22Rv1 (cell line): ENCODE data around the gene SLC25A10.
A peak's percentile ranks its signal among the peaks of the same experiment; 100 is the strongest.
"Not testable (repeated sequence)": the region's sequence is repeated elsewhere in the genome, so short reads cannot be mapped to it uniquely, and the experiment has no call there.

Experiments
- H3K27ac ChIP-seq: fragments of 450-650 bp; 2 replicates; pipeline ENCODE4 v1.5.1; 2017
- CTCF ChIP-seq: fragments of 450-650 bp; IDR thresholded peaks from 2 replicates; pipeline ENCODE4 v1.5.1; 2017; ENCODE audit warnings: mild to moderate bottlenecking
- ZFX ChIP-seq: fragments of 450-650 bp; IDR thresholded peaks from 2 replicates; pipeline ENCODE4 v1.6.1; 2017; ENCODE audit warnings: antibody characterized with exemption, borderline replicate concordance

The SLC25A10 gene

GRCh38 chr17:81672504-81672903 lies 39.6 kb upstream of the SLC25A10 start:
- TF ChIP-seq CTCF (no peak), ZFX (no peak)
- H3K27ac ChIP-seq, result no peak overlapping the region

GRCh38 chr17:81672954-81673353 lies 39.1 kb upstream of the SLC25A10 start:
- TF ChIP-seq ZFX (no peak), CTCF (no peak)
- H3K27ac ChIP-seq, result no peak overlapping the region

GRCh38 chr17:81673561-81674258 lies 38.4 kb upstream of the SLC25A10 start:
- TF ChIP-seq ZFX, result no peak
- TF ChIP-seq CTCF, result no peak
- H3K27ac ChIP-seq, result no peak overlapping the region

- H3K27ac ChIP-seq, result not testable (repeated sequence)
- TF ChIP-seq CTCF, result peak; percentile 72
Measured at GRCh38 chr17:81675515-81676221, 36.4 kb upstream of the SLC25A10 start.

GRCh38 chr17:81676906-81677305 lies 35.2 kb upstream of the SLC25A10 start:
- no peak overlapping the region for H3K27ac ChIP-seq
- TF ChIP-seq CTCF (no peak), ZFX (no peak)

- TF ChIP-seq CTCF (no peak), ZFX (no peak)
- H3K27ac ChIP-seq, result no peak overlapping the region
Measured at GRCh38 chr17:81680150-81680549, 31.9 kb upstream of the SLC25A10 start.

GRCh38 chr17:81681672-81682071 lies 30.4 kb upstream of the SLC25A10 start:
- TF ChIP-seq ZFX (no peak), CTCF (no peak)
- no peak overlapping the region for H3K27ac ChIP-seq
